ENCODE measurements around the gene MT1G.
"Not testable (repeated sequence)": the region's sequence is repeated elsewhere in the genome, so short reads cannot be mapped to it uniquely, and the experiment has no call there.

MT1G gene

DNA sequence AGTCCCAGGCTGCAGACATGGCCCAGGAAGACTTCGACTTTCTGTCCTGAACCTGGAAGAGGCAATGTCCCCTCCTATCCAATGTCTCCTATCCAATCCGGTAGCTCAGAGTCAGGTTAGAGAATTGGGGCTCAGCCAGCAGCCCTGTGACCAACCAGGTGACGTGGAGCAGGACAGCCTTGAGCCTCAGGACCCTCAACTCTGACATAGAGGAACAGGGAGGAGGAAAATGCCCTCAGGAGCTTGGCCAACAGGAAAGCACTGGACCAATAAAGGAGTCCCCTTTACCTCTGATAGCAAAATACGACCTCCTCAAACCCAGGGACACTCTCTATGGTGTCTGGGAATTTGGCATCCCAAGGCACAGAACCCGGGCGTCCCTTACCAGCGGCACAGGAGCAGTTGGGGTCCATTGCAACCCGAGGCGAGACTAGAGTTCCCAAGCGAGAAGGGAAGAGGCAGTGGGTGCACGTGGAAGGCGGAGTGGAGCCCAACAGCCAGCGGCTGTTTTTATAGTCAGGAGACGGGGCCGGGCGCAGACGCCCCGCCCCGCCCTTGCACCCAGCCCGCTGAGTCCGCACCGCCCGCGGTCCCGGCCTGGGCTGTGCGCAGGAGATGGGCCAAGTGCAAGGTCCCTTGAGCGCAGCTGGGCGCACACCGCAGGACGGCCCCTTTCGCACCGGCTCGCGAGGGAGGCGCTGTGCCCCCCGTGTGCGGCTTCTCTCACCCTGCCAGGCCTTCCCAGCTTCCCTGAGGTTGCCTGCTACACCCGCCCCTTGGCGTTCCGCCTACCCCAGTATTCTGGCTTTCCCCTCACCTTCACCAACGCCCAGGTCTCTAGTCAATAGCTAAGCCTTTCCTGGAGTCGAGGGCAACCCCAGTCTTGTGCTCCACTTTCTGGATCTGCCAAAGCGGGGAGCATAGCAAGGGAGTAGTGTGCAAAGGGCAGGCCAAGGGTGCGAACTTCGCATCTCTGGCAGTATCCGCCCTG lies at the start of gene MT1G:
Gene MT1G, minus strand, starts transcription at position 485 of the 991 bp plus-strand sequence. Its CDS starts 72 bp downstream, at position 413.
- no peak for DNase-seq (ENCODE audit: low read depth)

GRCh38 chr16:56717532-56717931 lies 49.7 kb upstream of the MT1G start:
- not testable (repeated sequence) for DNase-seq (ENCODE audit: low read depth)

GRCh38 chr16:56716761-56717160 lies 48.9 kb upstream of the MT1G start:
- DNase-seq (ENCODE audit: low read depth): no peak

DNA sequence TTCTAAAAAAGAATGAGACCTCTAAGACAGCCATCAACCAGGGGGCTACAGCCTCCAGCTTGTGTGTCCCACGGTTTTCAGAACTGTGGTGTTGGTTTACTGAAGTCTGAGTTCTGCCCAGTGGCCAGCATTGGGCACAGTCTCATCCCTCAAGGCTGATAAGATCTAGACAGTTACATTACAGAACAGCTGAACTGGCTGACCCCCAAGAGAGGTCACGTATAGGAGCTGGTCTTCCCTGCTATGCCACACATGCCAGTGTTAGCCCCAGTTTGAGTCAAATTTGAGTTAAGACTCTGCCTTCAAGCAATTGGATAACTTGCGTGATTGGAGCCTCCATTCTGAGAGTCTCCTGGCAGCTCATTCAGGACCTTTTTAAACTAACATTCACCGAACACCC lies 47.3 kb upstream of the MT1G start:
- no peak for DNase-seq (ENCODE audit: low read depth)

GRCh38 chr16:56713794-56714193 lies 45.9 kb upstream of the MT1G start:
- no peak for DNase-seq (ENCODE audit: low read depth)

DNA sequence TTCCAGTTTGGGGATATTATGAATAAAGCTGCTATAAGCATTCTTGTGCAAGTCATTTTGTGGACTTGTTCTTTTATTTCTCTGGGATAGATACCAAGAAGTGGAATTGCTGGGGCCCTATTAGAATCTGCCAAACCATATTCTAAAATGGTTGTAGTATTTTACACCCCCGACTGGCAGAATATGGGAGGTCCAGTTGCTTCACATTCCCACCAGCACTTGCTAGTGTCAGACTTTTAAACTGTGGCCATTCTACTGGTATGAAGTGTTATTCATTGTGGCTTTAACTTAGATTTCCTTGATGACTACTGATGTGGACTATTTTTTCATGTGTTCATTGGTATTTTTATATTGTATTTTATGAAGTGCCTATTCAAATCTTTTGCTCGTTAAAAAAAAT lies 44.0 kb upstream of the MT1G start:
- DNase-seq (ENCODE audit: low read depth): no peak

DNA sequence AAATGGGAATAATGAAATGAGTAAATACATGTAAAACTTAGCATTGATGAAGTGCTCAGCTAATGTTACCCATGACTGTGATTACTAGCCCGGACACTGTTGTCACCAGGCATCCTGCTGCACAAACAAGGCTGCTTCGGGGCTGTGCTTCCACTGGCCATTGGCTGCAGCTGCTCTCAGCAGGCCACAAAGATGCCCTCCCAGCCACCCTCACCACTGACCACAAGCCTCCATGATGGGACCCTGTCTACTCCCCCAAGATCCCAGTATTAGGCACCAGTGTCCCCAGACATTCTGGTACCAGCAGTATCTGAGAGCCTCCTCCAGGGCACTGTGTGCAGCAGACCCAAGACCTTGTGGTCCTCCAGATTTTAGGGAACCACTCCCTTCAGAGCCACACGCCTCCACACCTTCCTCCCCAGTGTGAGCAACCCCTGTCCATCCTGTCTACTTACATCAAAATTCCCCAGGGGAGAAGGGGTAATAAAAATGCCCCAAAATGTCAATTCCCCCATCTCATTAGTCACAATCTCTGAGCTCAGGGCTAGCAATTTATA lies 42.4 kb upstream of the MT1G start:
- no peak for DNase-seq (ENCODE audit: low read depth)

- no peak for DNase-seq (ENCODE audit: low read depth)
These were observed 41.7 kb upstream of the MT1G start for GRCh38 chr16:56709443-56710040.

DNA sequence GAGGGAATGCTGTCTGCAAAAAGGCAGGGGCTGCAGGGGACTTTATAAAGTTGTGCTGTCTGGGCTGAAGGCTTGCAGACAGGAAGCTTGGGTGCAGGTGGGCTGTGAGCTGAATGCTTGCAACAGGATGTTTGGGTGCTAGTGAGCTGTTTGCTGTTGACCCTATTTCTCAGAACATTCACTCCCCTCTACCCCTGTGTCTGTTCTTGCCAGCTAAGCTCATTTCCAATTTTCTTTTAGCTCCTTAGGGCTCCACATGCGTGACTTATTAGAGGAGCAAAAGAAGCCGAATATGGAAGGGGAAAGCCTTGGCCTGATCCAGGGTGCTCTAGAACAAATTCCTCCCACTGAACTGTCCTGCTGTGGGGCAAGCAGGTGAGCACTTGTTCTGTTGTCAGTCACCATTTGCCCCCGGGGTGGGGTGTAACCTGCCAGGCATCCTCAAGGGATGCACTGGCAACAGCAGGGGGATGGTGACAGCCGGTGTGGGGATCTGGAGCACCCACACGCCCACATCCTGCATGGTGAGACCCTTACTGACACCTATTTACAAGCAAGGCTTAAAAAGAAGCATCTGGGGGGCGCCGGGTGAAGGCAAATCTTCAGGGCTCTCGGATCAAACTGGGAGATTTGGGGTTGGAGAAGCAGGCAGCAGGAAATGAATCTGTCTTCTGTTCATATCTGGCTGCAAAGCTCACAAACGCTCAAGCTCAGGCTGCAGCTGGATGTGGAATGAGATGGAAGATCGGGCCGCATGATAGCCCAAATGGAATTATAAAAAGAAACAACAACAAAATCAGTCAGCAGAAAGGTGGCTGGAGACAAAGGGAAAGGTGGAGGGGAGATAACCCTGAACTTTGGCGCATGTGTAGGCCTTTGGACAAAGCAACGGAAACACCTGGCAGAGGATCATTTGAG lies 40.9 kb upstream of the MT1G start:
- no peak for DNase-seq (ENCODE audit: low read depth)

DNA sequence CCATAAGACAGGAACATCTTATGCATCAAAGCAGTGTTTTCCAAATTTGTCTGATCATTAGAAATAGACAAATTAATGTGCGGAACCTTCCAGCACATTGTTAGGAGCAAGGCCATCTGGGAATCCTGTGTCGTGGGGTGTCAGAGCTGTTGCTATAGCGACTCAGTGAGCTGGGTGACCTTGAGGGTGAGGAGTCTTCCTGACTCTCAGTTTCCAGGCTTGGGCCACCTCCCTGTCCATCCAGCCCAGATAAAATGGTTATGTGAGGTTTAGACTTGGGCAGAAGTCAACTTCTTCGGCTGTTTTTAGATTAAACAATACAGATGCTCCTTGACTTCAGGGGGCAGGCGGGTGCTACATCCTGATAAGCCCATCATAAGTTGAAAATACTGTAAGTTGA lies 35.0 kb upstream of the MT1G start:
- no peak for DNase-seq (ENCODE audit: low read depth)

- no peak for DNase-seq (ENCODE audit: low read depth)
These were observed 33.7 kb upstream of the MT1G start for GRCh38 chr16:56701534-56701933.

GRCh38 chr16:56700631-56701030 lies 32.8 kb upstream of the MT1G start:
- no peak for DNase-seq (ENCODE audit: low read depth)

- no peak for DNase-seq (ENCODE audit: low read depth)
These were observed 32.3 kb upstream of the MT1G start for GRCh38 chr16:56700195-56700594.

- no peak for DNase-seq (ENCODE audit: low read depth)
These were observed 29.7 kb upstream of the MT1G start for GRCh38 chr16:56697456-56698155.

DNA sequence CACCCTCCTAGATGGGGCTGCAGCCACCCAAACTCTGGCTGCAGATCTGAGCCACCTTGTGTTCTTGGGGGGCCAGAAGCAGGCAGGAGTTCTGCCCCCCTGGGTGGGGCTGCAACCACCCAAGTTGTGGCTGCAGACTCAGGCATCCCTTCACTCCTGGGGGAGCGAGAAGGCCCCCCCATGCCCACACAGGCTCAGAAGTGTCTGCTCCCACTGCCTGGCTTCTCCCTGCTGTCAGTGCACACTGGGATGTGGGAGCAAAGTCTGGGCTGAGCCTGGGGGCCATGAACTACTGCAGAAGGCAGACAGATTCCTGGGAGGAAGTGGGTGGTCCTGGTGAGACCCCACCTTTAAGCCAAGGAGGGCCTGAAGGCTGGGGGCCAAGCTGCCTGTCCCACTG lies 27.4 kb upstream of the MT1G start:
- no peak for DNase-seq (ENCODE audit: low read depth)

DNA sequence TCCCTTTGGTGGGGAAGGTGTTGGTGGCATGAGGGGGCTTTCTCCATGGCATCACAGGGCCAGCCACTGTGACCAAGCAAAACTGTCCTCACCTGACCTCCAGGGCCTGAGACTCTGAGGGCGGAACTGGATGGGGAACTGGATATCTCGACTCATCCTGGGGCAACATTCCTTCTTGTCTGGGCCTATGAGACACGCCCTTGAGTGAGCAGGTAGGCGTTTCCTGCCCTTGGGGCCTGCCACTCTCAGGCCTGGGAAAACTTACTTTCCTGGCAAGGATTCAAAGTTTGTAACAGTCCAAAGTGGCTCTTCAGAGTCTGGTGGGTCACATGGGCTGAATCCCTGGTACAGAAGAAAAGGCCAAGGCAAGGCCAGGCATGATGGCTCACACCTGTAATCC lies 24.0 kb upstream of the MT1G start:
- no peak for DNase-seq (ENCODE audit: low read depth)

DNA sequence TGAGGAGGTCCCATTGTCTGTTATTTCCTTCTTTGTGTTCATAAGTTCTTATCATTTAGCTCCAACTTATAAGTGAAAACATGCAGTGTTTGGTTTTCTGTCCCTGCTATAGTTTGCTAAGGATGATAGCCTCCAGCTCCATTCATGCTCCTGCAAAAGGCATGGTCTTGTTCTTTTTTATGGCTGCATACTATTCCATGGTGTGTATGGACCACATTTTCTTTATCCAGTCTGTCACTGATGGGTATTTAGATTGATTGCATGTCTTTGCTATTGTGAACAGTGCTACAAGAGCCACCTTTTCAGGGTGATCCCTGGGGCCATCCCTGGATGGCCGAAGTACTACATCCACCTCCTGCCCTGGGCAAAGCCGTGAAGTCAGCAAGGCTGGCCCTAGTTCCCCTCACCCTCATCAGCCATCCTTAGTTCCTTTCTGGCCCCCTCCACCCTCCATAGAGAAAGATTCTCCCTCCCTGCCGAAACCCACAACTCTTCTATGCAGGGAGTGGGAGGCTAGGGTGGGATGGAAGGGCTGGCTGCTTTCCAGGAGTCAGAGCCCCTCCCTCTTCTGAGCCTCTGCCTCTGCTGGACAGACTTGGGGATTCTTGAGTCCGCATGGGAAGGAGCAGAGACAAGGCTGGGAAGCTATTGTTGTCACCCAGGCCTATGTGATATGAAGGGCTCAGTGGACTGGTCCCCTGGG lies 22.7 kb upstream of the MT1G start:
- DNase-seq (ENCODE audit: low read depth): no peak

GRCh38 chr16:56689171-56689570 lies 21.3 kb upstream of the MT1G start:
- no peak for DNase-seq (ENCODE audit: low read depth)

DNA sequence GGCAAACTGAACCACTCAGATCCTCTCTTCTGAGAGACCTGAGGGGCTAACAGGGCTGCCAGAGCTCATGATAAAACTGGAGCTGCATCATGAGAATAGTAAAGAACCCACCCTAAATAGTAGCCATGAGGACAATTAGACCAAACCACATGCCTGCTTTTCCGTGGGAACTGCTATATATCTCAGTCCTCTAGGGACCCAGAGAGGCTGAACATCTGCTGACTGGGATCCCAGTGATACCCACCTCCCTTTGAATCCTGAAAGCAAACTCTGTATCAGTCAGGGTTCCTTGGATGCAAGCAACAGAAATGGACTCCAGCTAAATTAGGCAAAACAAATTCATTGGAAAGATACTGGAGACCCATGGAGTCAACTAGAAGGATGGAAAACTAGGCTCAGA lies 20.9 kb upstream of the MT1G start:
- no peak for DNase-seq (ENCODE audit: low read depth)

DNA sequence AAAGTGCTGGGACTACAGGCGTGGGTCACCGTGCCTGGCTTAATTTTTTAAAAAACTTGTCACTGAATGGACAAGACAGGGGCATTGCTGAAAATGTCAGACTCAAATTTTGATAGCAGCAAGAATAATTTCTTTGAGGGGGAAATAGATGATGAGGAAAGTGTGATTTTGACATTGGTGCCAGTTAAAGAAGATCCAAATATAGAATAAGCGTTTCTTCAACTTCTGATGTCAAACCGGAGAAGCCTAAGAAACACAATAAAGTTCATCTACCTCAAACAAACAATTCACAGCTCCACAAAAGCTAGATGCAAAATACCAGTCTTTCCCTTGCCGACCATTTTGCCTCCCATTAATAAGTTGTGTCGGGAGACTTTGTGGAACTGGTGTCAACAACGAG lies 18.9 kb upstream of the MT1G start:
- DNase-seq (ENCODE audit: low read depth): no peak
